Epithelial cell of umbilical artery (primary cell): ENCODE measurements around the gene GLUD1. TPM values are rescaled to one million over a fixed set of nuclear protein-coding genes. Genes with fewer than 3 reads are reported as not detected.

Source experiments
- total RNA-seq: library from RNA; depleted of rRNA; stranded (reverse); fragments of >200 nt; gene quantifications from 2 replicates; pipeline ENCODE4 v1.2.3, GENCODE V29; 2014

The GLUD1 gene
- 237 and 272 TPM in 2 replicates for total RNA-seq

GRCh38 chr10:87094373-87095235 lies at the start of gene GLUD1, which contains the start of gene SHLD2:
Gene GLUD1, minus strand, starts transcription at chr10:87094843. Its CDS starts 74 bp downstream, at chr10:87094769.
Gene SHLD2, plus strand, starts transcription at chr10:87095206. Its CDS starts 56,149 bp downstream, at chr10:87151355.

GRCh38 chr10:87020056-87020455 lies 74.6 kb downstream of the GLUD1 start, which contains the start of gene FAM25A:
Gene FAM25A, plus strand, starts transcription at chr10:87020294. Its CDS starts 31 bp downstream, at chr10:87020325.

Other genes starting within 250 kb of the GLUD1 start
- gene MMRN2, start 137.2 kb downstream of the GLUD1 start, total RNA-seq: 346 and 377 TPM in 2 replicates
- 45.8 and 76.9 TPM in 2 replicates for gene SNCG, start 136.2 kb downstream of the GLUD1 start, total RNA-seq
- 12.0 TPM in 1 of 2 replicates, not detected in the other for gene ADIRF, start 126.4 kb downstream of the GLUD1 start, total RNA-seq
- not detected in 2 replicates for gene FAM25A, start 74.5 kb downstream of the GLUD1 start, total RNA-seq
- gene SHLD2, start 363 bp upstream of the GLUD1 start, total RNA-seq: 22.4 and 35.1 TPM in 2 replicates
- gene NUTM2A, start 130.6 kb upstream of the GLUD1 start, total RNA-seq: 0.15 TPM in 1 of 2 replicates, not detected in the other